Fibroblast of the aortic adventitia (primary cell): ENCODE results near the gene EYA4. TPM values are rescaled to one million over a fixed set of nuclear protein-coding genes. Genes with fewer than 3 reads are reported as not detected.

ENCODE experiments used
- DNase-seq: peaks from one replicate; pipeline ENCODE4 v3.0.0-alpha.2; 2010; ENCODE audit warnings: low read depth
- H3K4me3 ChIP-seq: 2 replicates; pipeline ENCODE4 v1.5.1; 2011; ENCODE audit warnings: low read depth, mild to moderate bottlenecking, control low read depth, low read length, moderate library complexity
- CTCF ChIP-seq: IDR thresholded peaks from 2 replicates; pipeline ENCODE4 v1.5.1; 2011; ENCODE audit warnings: mild to moderate bottlenecking, low read length, control low read depth, inconsistent platforms; ENCODE audit not compliant: insufficient read depth
- total RNA-seq: library from RNA; depleted of rRNA; stranded (reverse); fragments of >200 nt; gene quantifications from 2 replicates; pipeline ENCODE4 v1.2.3, GENCODE V29; 2012; ENCODE audit warnings: low replicate concordance

The EYA4 gene
- total RNA-seq, 1 donor: 5.7 TPM

- no peak overlapping the region for H3K4me3 ChIP-seq
- DNase-seq: no peak
- TF ChIP-seq CTCF: no peak
Observed at GRCh38 chr6:133352046-133352445, 110.9 kb downstream of the EYA4 start.

GRCh38 chr6:133353061-133353460 lies 111.9 kb downstream of the EYA4 start:
- no peak for TF ChIP-seq CTCF
- DNase-seq: no peak

GRCh38 chr6:133355922-133356321 lies 114.8 kb downstream of the EYA4 start:
- H3K4me3 ChIP-seq: no peak overlapping the region
- TF ChIP-seq CTCF: no peak
- no peak for DNase-seq

More at GRCh38 chr6:133353061-133353460, 111.9 kb downstream of the EYA4 start:
- H3K4me3 ChIP-seq: no peak overlapping the region

- no peak for DNase-seq
- H3K4me3 ChIP-seq: no peak overlapping the region
- no peak for TF ChIP-seq CTCF
Observed at GRCh38 chr6:133358574-133359150, 117.5 kb downstream of the EYA4 start.

- TF ChIP-seq CTCF: no peak
- H3K4me3 ChIP-seq: no peak overlapping the region
- no peak for DNase-seq
Observed at GRCh38 chr6:133359256-133359655, 118.1 kb downstream of the EYA4 start.

GRCh38 chr6:133359760-133360159 lies 118.6 kb downstream of the EYA4 start:
- H3K4me3 ChIP-seq: no peak overlapping the region
- no peak for TF ChIP-seq CTCF
- DNase-seq: no peak

GRCh38 chr6:133360194-133360593 lies 119.0 kb downstream of the EYA4 start:
- no peak for DNase-seq
- H3K4me3 ChIP-seq: no peak overlapping the region
- TF ChIP-seq CTCF: no peak
